Endothelial cell of umbilical vein (primary cell): ENCODE data around the gene THSD4.

Source experiments
- CTCF ChIP-seq, 2 donors: IDR thresholded peaks; 1 replicate in 1 of 2; 2 replicates in 1 of 2; pipeline ENCODE4 v1.5.1; 2011; ENCODE audit warnings: low read length in 2 of 2, mild to moderate bottlenecking in 2 of 2, moderate library complexity in 2 of 2, control low read depth in 1 of 2, inconsistent platforms in 1 of 2, low read depth in 1 of 2; ENCODE audit not compliant: insufficient read depth in 1 of 2; ENCODE audit errors: extremely low read depth in 1 of 2
- EZH2 ChIP-seq: IDR thresholded peaks from 2 replicates; pipeline ENCODE4 v1.6.1; 2012; ENCODE audit warnings: borderline replicate concordance, low read depth, mild to moderate bottlenecking, moderate library complexity, low read length, inconsistent platforms; ENCODE audit not compliant: severe bottlenecking
- POLR2A ChIP-seq: IDR thresholded peaks from 2 replicates; pipeline ENCODE4 v1.6.1; 2012; ENCODE audit warnings: low read depth, mild to moderate bottlenecking, control low read depth, low read length

DNA sequence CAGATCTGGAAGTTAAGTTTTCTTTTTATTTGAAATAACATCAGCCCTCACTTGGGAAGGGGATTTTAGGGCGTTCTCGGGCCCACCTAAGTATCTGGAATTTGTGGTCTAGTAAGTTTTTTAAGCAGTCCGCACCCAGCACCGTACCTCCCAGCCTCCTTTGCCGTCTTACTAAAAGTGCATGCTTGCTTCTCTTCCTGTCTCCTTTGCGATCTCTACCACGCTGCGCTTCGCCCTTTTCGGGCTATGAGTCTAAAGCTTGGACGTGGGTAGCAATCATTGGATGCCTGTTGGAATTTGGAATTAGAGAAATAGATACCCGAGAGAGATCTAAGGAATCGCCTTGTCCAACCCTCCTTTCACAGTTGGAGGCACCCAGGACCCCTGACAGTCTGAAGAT is 1.1 kb downstream of the THSD4 start:
- TF ChIP-seq CTCF (IDR thresholded peaks at IDR 0.05; ENCODE audit: extremely low read depth in 1 of 2, insufficient read depth in 1 of 2, low read depth in 1 of 2, low read length in 2 of 2) (no peak), EZH2 (no peak), POLR2A (no peak)
